IMR-90 (cell line): ENCODE data around the gene KRT1. TPM values are rescaled to one million over a fixed set of nuclear protein-coding genes. Genes with fewer than 3 reads are reported as not detected.

Experiments
- ATAC-seq: fragments of 200-7000 bp; cut with Tn5 transposase; 2 replicates; pipeline ENCODE4 v1.9.1; 2020; ENCODE audit warnings: low read depth, mild to moderate bottlenecking, moderate library complexity
- BruUV-seq: library from RNA; stranded (reverse); fragments of 400-500 nt; replicated peaks from 2 replicates; lab custom pipeline; 2021; lab: Mats Ljungman, UMichigan
- CTCF ChIA-PET: fragments of 300-600 bp; formaldehyde crosslinking; extraction: SDS; loops from one replicate; lab custom pipeline; 2021; ENCODE audit warnings: antibody characterized with exemption; lab: Yijun Ruan, JAX
- POLR2A ChIA-PET: fragments of 300-600 bp; sonication (Branson Sonifier 250); formaldehyde crosslinking; loops from one replicate; lab custom pipeline; 2022; ENCODE audit warnings: antibody characterized with exemption; ENCODE audit not compliant: unreplicated experiment; lab: Charles Lee
- DNase-seq: peaks from one replicate; pipeline ENCODE4 v3.0.0; 2013
- H2AFZ ChIP-seq: replicated peaks from 2 replicates; pipeline ENCODE3; 2013; ENCODE audit warnings: low read length, mild to moderate bottlenecking; ENCODE audit not compliant: poor library complexity
- H2AK5ac ChIP-seq: 2 replicates; pipeline ENCODE4 v1.6.1; 2013; ENCODE audit warnings: low read depth, low read length, inconsistent platforms
- H2AK9ac ChIP-seq: replicated peaks from 2 replicates; pipeline ENCODE3; 2013; ENCODE audit warnings: mild to moderate bottlenecking, low read depth, low read length, moderate library complexity; ENCODE audit not compliant: poor library complexity
- H2BK120ac ChIP-seq: 2 replicates; pipeline ENCODE4 v1.6.1; 2013; ENCODE audit warnings: low read depth, low read length, inconsistent platforms
- H2BK15ac ChIP-seq: 3 replicates; pipeline ENCODE4 v1.6.1; 2013; ENCODE audit warnings: low read depth, low read length, inconsistent platforms
- H2BK20ac ChIP-seq: 2 replicates; pipeline ENCODE4 v1.6.1; 2013; ENCODE audit warnings: low read depth, mild to moderate bottlenecking, inconsistent platforms, low read length, moderate library complexity
- H2BK5ac ChIP-seq: 2 replicates; pipeline ENCODE4 v1.6.1; 2013; ENCODE audit warnings: mild to moderate bottlenecking, low read depth, low read length, inconsistent platforms; ENCODE audit not compliant: poor library complexity, severe bottlenecking
- H3K14ac ChIP-seq: replicated peaks from 2 replicates; pipeline ENCODE4 v1.6.1; 2013; ENCODE audit warnings: low read depth, low read length, inconsistent platforms
- H3K18ac ChIP-seq: 2 replicates; pipeline ENCODE4 v1.6.1; 2013; ENCODE audit warnings: low read depth, low read length, control low read depth
- H3K23ac ChIP-seq: 2 replicates; pipeline ENCODE4 v1.6.1; 2013; ENCODE audit warnings: low read depth, low read length, inconsistent platforms
- H3K27ac ChIP-seq: 2 replicates; pipeline ENCODE4 v1.5.1; 2013; ENCODE audit warnings: mild to moderate bottlenecking, control low read depth, low read length; ENCODE audit not compliant: insufficient read depth
- H3K27me3 ChIP-seq: 2 replicates; pipeline ENCODE4 v1.6.1; 2013; ENCODE audit warnings: low read length; ENCODE audit not compliant: control insufficient read depth, insufficient read depth
- H3K36me3 ChIP-seq: 2 replicates; pipeline ENCODE4 v1.6.1; 2013; ENCODE audit warnings: low read length, mixed read lengths; ENCODE audit not compliant: control insufficient read depth, insufficient read depth
- H3K4ac ChIP-seq: 2 replicates; pipeline ENCODE4 v1.6.1; 2013; ENCODE audit warnings: low read depth, low read length, inconsistent platforms
- H3K4me1 ChIP-seq: 2 replicates; pipeline ENCODE4 v1.6.1; 2013; ENCODE audit warnings: low read length, mixed read lengths; ENCODE audit not compliant: control insufficient read depth, insufficient read depth
- H3K4me2 ChIP-seq: 2 replicates; pipeline ENCODE4 v1.6.1; 2013; ENCODE audit warnings: low read depth, mild to moderate bottlenecking, control low read depth, low read length, moderate library complexity
- H3K4me3 ChIP-seq: 2 replicates; pipeline ENCODE4 v1.5.1; 2013; ENCODE audit warnings: low read depth, mild to moderate bottlenecking, control low read depth, low read length, moderate library complexity; ENCODE audit not compliant: insufficient read depth
- H3K56ac ChIP-seq: 2 replicates; pipeline ENCODE4 v1.6.1; 2013; ENCODE audit warnings: low read length, inconsistent platforms; ENCODE audit not compliant: insufficient read depth; ENCODE audit errors: extremely low read depth
- H3K79me1 ChIP-seq, 2 experiments: 2 replicates each; pipeline ENCODE4 v1.6.1; 2013; ENCODE audit warnings: low read length in 2 of 2, inconsistent platforms in 1 of 2, low read depth in 1 of 2
- H3K9ac ChIP-seq: 2 replicates; pipeline ENCODE4 v1.6.1; 2013; ENCODE audit warnings: low read depth, low read length, control low read depth
- H3K9me1 ChIP-seq: 2 replicates; pipeline ENCODE4 v1.6.1; 2013; ENCODE audit warnings: low read length, inconsistent platforms; ENCODE audit not compliant: insufficient read depth
- H3K9me3 ChIP-seq: 2 replicates; pipeline ENCODE4 v1.6.1; 2013; ENCODE audit warnings: low read length; ENCODE audit not compliant: control insufficient read depth, insufficient read depth
- H4K20me1 ChIP-seq: 2 replicates; pipeline ENCODE4 v1.6.1; 2013; ENCODE audit warnings: low read length, inconsistent platforms; ENCODE audit not compliant: insufficient read depth
- H4K5ac ChIP-seq: 2 replicates; pipeline ENCODE4 v1.6.1; 2013; ENCODE audit warnings: mild to moderate bottlenecking, low read depth, low read length, control low read depth
- H4K8ac ChIP-seq, 2 experiments: 2 replicates each; pipeline ENCODE4 v1.6.1; 2013; ENCODE audit warnings: low read depth in 2 of 2, low read length in 2 of 2, control low read depth in 1 of 2, inconsistent platforms in 1 of 2
- H4K91ac ChIP-seq: 2 replicates; pipeline ENCODE4 v1.6.1; 2013; ENCODE audit warnings: low read depth, low read length, inconsistent platforms; ENCODE audit not compliant: insufficient read depth
- BHLHE40 ChIP-seq: fragments of 150-350 bp; IDR thresholded peaks from 2 replicates; pipeline ENCODE4 v1.6.1; 2016; ENCODE audit warnings: mild to moderate bottlenecking, low read depth, low read length
- CEBPB ChIP-seq: IDR thresholded peaks from 2 replicates; pipeline ENCODE4 v1.6.1; 2012; ENCODE audit warnings: low read depth, low read length, improper control_type of control experiment
- CHD1 ChIP-seq: IDR thresholded peaks from 2 replicates; pipeline ENCODE4 v1.6.1; 2012; ENCODE audit warnings: low read depth, low read length, improper control_type of control experiment
- CTCF ChIP-seq: conservative IDR thresholded peaks from 2 replicates; pipeline ENCODE4 v1.5.1; 2012; ENCODE audit warnings: mild to moderate bottlenecking, low read depth, low read length, improper control_type of control experiment
- ELK1 ChIP-seq: fragments of 150-350 bp; IDR thresholded peaks from 2 replicates; pipeline ENCODE4 v1.6.1; 2016; ENCODE audit warnings: low read depth, mild to moderate bottlenecking, low read length, moderate library complexity, borderline replicate concordance
- FOS ChIP-seq: fragments of 150-350 bp; IDR thresholded peaks from 2 replicates; pipeline ENCODE4 v1.6.1; 2016; ENCODE audit warnings: low read depth, low read length
- MAFK ChIP-seq: IDR thresholded peaks from 2 replicates; pipeline ENCODE4 v1.6.1; 2012; ENCODE audit warnings: low read depth, low read length, improper control_type of control experiment
- MAZ ChIP-seq: IDR thresholded peaks from 2 replicates; pipeline ENCODE4 v1.6.1; 2012; ENCODE audit warnings: low read depth, mild to moderate bottlenecking, low read length, improper control_type of control experiment, moderate library complexity, borderline replicate concordance
- MXI1 ChIP-seq: IDR thresholded peaks from 2 replicates; pipeline ENCODE4 v1.6.1; 2012; ENCODE audit warnings: low read depth, mild to moderate bottlenecking, low read length, moderate library complexity, borderline replicate concordance
- NFE2L2 ChIP-seq: fragments of 150-350 bp; IDR thresholded peaks from 2 replicates; pipeline ENCODE4 v1.6.1; 2016; ENCODE audit warnings: low read depth, mild to moderate bottlenecking, low read length
- POLR2A ChIP-seq: IDR thresholded peaks from 2 replicates; pipeline ENCODE4 v1.6.1; 2012; ENCODE audit warnings: mild to moderate bottlenecking, low read depth, low read length
- RAD21 ChIP-seq: IDR thresholded peaks from 2 replicates; pipeline ENCODE4 v1.6.1; 2012; ENCODE audit warnings: low read length, improper control_type of control experiment
- RCOR1 ChIP-seq: IDR thresholded peaks from 2 replicates; pipeline ENCODE4 v1.6.1; 2012; ENCODE audit warnings: mild to moderate bottlenecking, low read length, improper control_type of control experiment; ENCODE audit not compliant: insufficient replicate concordance
- RFX5 ChIP-seq: IDR thresholded peaks from 2 replicates; pipeline ENCODE4 v1.8.0; 2012; ENCODE audit warnings: low read depth, mild to moderate bottlenecking, low read length, moderate library complexity
- SMC3 ChIP-seq: fragments of 150-350 bp; IDR thresholded peaks from 2 replicates; pipeline ENCODE4 v1.6.1; 2016; ENCODE audit warnings: low read depth, mild to moderate bottlenecking, antibody characterized with exemption, low read length, moderate library complexity
- USF2 ChIP-seq: fragments of 150-350 bp; IDR thresholded peaks from 2 replicates; pipeline ENCODE4 v1.6.1; 2017; ENCODE audit warnings: mild to moderate bottlenecking, antibody characterized with exemption, low read length, low read depth
- WGBS, 2 experiments: methylation state at CpG; one replicate each; pipeline versions ENCODE4 v1.1.5 to v1.1.7; 2013; ENCODE audit warnings: missing lambda C conversion rate in 2 of 2; ENCODE audit not compliant: insufficient read length in 1 of 2; ENCODE audit errors: extremely low coverage in 2 of 2; 5-methylcytosine and 5-hydroxymethylcytosine counted together
- dilution Hi-C: fragments of 300-500 bp; cut with HindIII; formaldehyde crosslinking; loops from one replicate; pipeline ENCODE4 v1.14.3; 2018; ENCODE audit warnings: low sequenced_read_pairs; ENCODE audit not compliant: unreplicated experiment
- in situ Hi-C: fragments of 300-500 bp; cut with MboI; formaldehyde crosslinking; loops from 3 replicates; pipeline ENCODE4 v1.14.3; 2019; ENCODE audit warnings: low sequenced_read_pairs, inconsistent platforms, mixed read lengths
- intact Hi-C: fragments of 100-400 bp; cut with micrococcal nuclease; formaldehyde crosslinking; loops from 2 replicates; pipeline ENCODE4 v1.10.0; 2022
- polyA plus RNA-seq, 3 experiments: library from polyadenylated mRNA; depleted of rRNA; stranded (reverse); fragments of >200 nt; gene quantifications; 2 replicates each; pipeline ENCODE4 v1.2.3, GENCODE V29; 2012; ENCODE audit warnings: low replicate concordance in 1 of 3
- total RNA-seq: library from RNA; depleted of rRNA; stranded (reverse); fragments of >200 nt; gene quantifications from 2 replicates; pipeline ENCODE4 v1.2.3, GENCODE V29; 2012

KRT1 gene
- total and polyA plus RNA-seq, 2 of the 4 experiments (the other 2 are of a cell fraction): not detected

- 40% methylated on average over 1 of the region's 5 CpGs; no CpG with 5 or more reads in 1 of the 2 experiments for WGBS, 2 experiments
These were observed 35.9 kb upstream of the KRT1 start for GRCh38 chr12:52716061-52716460.

More at GRCh38 chr12:52716061-52716460, 35.9 kb upstream of the KRT1 start:
- no peak overlapping the region for H2AK9ac ChIP-seq
- H3K14ac ChIP-seq: no peak overlapping the region
- no peak overlapping the region for H4K5ac ChIP-seq
- no peak overlapping the region for H2AFZ ChIP-seq
- no peak overlapping the region for H2AK5ac ChIP-seq
- ChIA-PET CTCF (no interaction called here), POLR2A (no interaction called here)
- in situ Hi-C loops: loop anchor here (5.0 kb wide), 1 partner anchor 49 kb away; no protein-coding TSS in a partner anchor
- no peak overlapping the region for H3K9ac ChIP-seq
- H3K9me3 ChIP-seq: peaks cover 4% of the 10 kb centered on the region; the same call in 1 of the 2 replicates
- no peak overlapping the region for H3K4ac ChIP-seq
- no peak overlapping the region for H2BK15ac ChIP-seq
- no peaks in the 10 kb centered on the region for H3K36me3 ChIP-seq
- BruUV-seq: no TSS peak
- DNase-seq (no peak), ATAC-seq (no peak)
- H4K20me1 ChIP-seq: no peaks in the 10 kb centered on the region
- H4K91ac ChIP-seq: no peak overlapping the region
- H2BK20ac ChIP-seq: no peak overlapping the region
- no peak overlapping the region for H2BK5ac ChIP-seq
- no peaks in the 10 kb centered on the region for H3K4me1 ChIP-seq
- H3K4me2 ChIP-seq: no peak overlapping the region
- H3K56ac ChIP-seq: no peak overlapping the region
- intact Hi-C loops: no loop called here
- no peak overlapping the region for H3K23ac ChIP-seq
- H3K79me1 ChIP-seq: no peaks in the 10 kb centered on the region
- peaks cover 45% of the 10 kb centered on the region for H3K27me3 ChIP-seq
- no peak overlapping the region for H4K8ac ChIP-seq
- H2BK120ac ChIP-seq: no peak overlapping the region
- no peak overlapping the region for H3K18ac ChIP-seq
- no peak overlapping the region for H3K27ac ChIP-seq
- dilution Hi-C loops: no loop called here
- TF ChIP-seq MAFK (no peak), MAZ (no peak), RCOR1 (no peak), POLR2A (no peak), ELK1 (no peak), MXI1 (no peak), NFE2L2 (no peak), RFX5 (no peak), SMC3 (no peak), FOS (no peak), CEBPB (no peak), USF2 (no peak), BHLHE40 (no peak), CTCF (no peak), RAD21 (no peak), CHD1 (no peak)
- no peak overlapping the region for H3K4me3 ChIP-seq
- no peaks in the 10 kb centered on the region for H3K9me1 ChIP-seq
